Measurements from ENCODE around the gene PDE4A. TPM values are rescaled to one million over a fixed set of nuclear protein-coding genes. Genes with fewer than 3 reads are reported as not detected.

The PDE4A gene
- total and polyA plus RNA-seq, 2 experiments from 2014 or later, result 5.2 to 5.4 TPM

DNA sequence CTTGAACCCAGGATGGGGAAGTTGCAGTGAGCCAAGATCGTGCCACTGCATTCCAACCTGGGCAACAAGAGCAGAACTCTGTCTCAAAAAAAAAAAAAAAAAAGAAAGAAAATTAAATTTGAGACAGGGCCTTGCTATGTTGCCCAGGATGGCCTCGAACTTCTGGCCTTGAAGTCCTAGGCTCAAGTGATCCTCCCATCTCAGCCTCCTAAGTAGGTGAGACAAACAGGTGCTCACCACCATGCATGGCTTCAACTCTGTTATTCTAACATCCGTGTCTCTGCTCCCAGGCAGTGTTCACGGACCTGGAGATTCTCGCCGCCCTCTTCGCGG, 40.3 kb downstream of the PDE4A start:
- H2AFZ ChIP-seq, result no peak overlapping the region
- TF ChIP-seq, protein P1, sequence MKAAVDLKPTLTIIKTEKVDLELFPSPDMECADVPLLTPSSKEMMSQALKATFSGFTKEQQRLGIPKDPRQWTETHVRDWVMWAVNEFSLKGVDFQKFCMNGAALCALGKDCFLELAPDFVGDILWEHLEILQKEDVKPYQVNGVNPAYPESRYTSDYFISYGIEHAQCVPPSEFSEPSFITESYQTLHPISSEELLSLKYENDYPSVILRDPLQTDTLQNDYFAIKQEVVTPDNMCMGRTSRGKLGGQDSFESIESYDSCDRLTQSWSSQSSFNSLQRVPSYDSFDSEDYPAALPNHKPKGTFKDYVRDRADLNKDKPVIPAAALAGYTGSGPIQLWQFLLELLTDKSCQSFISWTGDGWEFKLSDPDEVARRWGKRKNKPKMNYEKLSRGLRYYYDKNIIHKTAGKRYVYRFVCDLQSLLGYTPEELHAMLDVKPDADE (IDR thresholded peaks at IDR 0.05), result no peak
- TF ChIP-seq ZNF114 (CRISPR knock-in tag; IDR thresholded peaks at IDR 0.05) (no peak), CREB1 (CRISPR knock-in tag; IDR thresholded peaks at IDR 0.05; ENCODE audit: low read depth) (no peak), EZH2phosphoT487 (IDR thresholded peaks at IDR 0.05; ENCODE audit: unreplicated experiment) (no peak), JUNB (IDR thresholded peaks at IDR 0.05; ENCODE audit: unreplicated experiment) (no peak), STAT1 (IDR thresholded peaks at IDR 0.05; ENCODE audit: unreplicated experiment) (no peak), NANOG (IDR thresholded peaks at IDR 0.05; ENCODE audit: borderline replicate concordance) (no peak), POLR2AphosphoS5 (IDR thresholded peaks at IDR 0.05; ENCODE audit: low read depth) (no peak), EZH2 (IDR thresholded peaks at IDR 0.05; ENCODE audit: low read depth, unreplicated experiment) (no peak), ZNF331 (CRISPR knock-in tag; IDR thresholded peaks at IDR 0.05; ENCODE audit: low read depth) (no peak)
- TF ChIP-seq, protein P2, sequence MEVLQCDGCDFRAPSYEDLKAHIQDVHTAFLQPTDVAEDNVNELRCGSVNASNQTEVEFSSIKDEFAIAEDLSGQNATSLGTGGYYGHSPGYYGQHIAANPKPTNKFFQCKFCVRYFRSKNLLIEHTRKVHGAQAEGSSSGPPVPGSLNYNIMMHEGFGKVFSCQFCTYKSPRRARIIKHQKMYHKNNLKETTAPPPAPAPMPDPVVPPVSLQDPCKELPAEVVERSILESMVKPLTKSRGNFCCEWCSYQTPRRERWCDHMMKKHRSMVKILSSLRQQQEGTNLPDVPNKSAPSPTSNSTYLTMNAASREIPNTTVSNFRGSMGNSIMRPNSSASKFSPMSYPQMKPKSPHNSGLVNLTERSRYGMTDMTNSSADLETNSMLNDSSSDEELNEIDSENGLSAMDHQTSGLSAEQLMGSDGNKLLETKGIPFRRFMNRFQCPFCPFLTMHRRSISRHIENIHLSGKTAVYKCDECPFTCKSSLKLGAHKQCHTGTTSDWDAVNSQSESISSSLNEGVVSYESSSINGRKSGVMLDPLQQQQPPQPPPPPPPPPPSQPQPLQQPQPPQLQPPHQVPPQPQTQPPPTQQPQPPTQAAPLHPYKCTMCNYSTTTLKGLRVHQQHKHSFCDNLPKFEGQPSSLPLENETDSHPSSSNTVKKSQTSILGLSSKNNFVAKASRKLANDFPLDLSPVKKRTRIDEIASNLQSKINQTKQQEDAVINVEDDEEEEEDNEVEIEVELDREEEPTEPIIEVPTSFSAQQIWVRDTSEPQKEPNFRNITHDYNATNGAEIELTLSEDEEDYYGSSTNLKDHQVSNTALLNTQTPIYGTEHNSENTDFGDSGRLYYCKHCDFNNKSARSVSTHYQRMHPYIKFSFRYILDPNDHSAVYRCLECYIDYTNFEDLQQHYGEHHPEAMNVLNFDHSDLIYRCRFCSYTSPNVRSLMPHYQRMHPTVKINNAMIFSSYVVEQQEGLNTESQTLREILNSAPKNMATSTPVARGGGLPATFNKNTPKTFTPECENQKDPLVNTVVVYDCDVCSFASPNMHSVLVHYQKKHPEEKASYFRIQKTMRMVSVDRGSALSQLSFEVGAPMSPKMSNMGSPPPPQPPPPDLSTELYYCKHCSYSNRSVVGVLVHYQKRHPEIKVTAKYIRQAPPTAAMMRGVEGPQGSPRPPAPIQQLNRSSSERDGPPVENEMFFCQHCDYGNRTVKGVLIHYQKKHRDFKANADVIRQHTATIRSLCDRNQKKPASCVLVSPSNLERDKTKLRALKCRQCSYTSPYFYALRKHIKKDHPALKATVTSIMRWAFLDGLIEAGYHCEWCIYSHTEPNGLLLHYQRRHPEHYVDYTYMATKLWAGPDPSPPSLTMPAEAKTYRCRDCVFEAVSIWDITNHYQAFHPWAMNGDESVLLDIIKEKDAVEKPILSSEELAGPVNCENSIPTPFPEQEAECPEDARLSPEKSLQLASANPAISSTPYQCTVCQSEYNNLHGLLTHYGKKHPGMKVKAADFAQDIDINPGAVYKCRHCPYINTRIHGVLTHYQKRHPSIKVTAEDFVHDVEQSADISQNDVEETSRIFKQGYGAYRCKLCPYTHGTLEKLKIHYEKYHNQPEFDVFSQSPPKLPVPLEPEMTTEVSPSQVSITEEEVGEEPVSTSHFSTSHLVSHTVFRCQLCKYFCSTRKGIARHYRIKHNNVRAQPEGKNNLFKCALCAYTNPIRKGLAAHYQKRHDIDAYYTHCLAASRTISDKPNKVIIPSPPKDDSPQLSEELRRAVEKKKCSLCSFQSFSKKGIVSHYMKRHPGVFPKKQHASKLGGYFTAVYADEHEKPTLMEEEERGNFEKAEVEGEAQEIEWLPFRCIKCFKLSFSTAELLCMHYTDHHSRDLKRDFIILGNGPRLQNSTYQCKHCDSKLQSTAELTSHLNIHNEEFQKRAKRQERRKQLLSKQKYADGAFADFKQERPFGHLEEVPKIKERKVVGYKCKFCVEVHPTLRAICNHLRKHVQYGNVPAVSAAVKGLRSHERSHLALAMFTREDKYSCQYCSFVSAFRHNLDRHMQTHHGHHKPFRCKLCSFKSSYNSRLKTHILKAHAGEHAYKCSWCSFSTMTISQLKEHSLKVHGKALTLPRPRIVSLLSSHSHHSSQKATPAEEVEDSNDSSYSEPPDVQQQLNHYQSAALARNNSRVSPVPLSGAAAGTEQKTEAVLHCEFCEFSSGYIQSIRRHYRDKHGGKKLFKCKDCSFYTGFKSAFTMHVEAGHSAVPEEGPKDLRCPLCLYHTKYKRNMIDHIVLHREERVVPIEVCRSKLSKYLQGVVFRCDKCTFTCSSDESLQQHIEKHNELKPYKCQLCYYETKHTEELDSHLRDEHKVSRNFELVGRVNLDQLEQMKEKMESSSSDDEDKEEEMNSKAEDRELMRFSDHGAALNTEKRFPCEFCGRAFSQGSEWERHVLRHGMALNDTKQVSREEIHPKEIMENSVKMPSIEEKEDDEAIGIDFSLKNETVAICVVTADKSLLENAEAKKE (CRISPR knock-in tag; IDR thresholded peaks at IDR 0.05), result no peak
- TF ChIP-seq, protein P3, sequence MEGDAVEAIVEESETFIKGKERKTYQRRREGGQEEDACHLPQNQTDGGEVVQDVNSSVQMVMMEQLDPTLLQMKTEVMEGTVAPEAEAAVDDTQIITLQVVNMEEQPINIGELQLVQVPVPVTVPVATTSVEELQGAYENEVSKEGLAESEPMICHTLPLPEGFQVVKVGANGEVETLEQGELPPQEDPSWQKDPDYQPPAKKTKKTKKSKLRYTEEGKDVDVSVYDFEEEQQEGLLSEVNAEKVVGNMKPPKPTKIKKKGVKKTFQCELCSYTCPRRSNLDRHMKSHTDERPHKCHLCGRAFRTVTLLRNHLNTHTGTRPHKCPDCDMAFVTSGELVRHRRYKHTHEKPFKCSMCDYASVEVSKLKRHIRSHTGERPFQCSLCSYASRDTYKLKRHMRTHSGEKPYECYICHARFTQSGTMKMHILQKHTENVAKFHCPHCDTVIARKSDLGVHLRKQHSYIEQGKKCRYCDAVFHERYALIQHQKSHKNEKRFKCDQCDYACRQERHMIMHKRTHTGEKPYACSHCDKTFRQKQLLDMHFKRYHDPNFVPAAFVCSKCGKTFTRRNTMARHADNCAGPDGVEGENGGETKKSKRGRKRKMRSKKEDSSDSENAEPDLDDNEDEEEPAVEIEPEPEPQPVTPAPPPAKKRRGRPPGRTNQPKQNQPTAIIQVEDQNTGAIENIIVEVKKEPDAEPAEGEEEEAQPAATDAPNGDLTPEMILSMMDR (conservative IDR thresholded peaks at IDR 0.05; ENCODE audit: low read depth in 2 of 2), result no peak
- TF ChIP-seq, protein P4, sequence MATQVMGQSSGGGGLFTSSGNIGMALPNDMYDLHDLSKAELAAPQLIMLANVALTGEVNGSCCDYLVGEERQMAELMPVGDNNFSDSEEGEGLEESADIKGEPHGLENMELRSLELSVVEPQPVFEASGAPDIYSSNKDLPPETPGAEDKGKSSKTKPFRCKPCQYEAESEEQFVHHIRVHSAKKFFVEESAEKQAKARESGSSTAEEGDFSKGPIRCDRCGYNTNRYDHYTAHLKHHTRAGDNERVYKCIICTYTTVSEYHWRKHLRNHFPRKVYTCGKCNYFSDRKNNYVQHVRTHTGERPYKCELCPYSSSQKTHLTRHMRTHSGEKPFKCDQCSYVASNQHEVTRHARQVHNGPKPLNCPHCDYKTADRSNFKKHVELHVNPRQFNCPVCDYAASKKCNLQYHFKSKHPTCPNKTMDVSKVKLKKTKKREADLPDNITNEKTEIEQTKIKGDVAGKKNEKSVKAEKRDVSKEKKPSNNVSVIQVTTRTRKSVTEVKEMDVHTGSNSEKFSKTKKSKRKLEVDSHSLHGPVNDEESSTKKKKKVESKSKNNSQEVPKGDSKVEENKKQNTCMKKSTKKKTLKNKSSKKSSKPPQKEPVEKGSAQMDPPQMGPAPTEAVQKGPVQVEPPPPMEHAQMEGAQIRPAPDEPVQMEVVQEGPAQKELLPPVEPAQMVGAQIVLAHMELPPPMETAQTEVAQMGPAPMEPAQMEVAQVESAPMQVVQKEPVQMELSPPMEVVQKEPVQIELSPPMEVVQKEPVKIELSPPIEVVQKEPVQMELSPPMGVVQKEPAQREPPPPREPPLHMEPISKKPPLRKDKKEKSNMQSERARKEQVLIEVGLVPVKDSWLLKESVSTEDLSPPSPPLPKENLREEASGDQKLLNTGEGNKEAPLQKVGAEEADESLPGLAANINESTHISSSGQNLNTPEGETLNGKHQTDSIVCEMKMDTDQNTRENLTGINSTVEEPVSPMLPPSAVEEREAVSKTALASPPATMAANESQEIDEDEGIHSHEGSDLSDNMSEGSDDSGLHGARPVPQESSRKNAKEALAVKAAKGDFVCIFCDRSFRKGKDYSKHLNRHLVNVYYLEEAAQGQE (IDR thresholded peaks at IDR 0.05; ENCODE audit: unreplicated experiment), result no peak
- no peaks in the 10 kb centered on the region for H3K79me2 ChIP-seq (replicated peaks; ENCODE audit: insufficient read depth)
- Mint-ChIP-seq H3K4me3 (peak overlapping the region; percentile 27; the same call in 1 of the 3 replicates), H3K27me3 (ENCODE audit: insufficient read depth, low read depth, poor library complexity) (peaks cover 13% of the 10 kb centered on the region), H3K27ac (no peak overlapping the region), H3K36me3 (ENCODE audit: low read depth) (no peaks in the 10 kb centered on the region; the same call in 2 of the 3 replicates), H3K9me3 (no peaks in the 10 kb centered on the region), H3K4me1 (peaks cover 2% of the 10 kb centered on the region; the same call in 1 of the 3 replicates)
- H3K4me1 ChIP-seq (ENCODE audit: insufficient read depth), result no peaks in the 10 kb centered on the region
- H3K27me3 ChIP-seq (ENCODE audit: insufficient read depth), result 0 out of 2 replicates have a peak, but pooled peaks cover 4% of the 10 kb centered on the region
- H3K36me3 ChIP-seq (ENCODE audit: insufficient read depth), result no peaks in the 10 kb centered on the region
- ATAC-seq (no peak), DNase-seq (ENCODE audit: low spot score) (no peak)
- H3K4me3 ChIP-seq, result no peak overlapping the region
- H4K20me1 ChIP-seq (replicated peaks; ENCODE audit: insufficient read depth), result no peaks in the 10 kb centered on the region
- no peak overlapping the region for H3K27ac ChIP-seq (ENCODE audit: low read depth)
- H3K4me2 ChIP-seq, result no peak overlapping the region
- H3F3A ChIP-seq (replicated peaks; ENCODE audit: low read depth), result no peaks in the 10 kb centered on the region
- no peaks in the 10 kb centered on the region for H3K9me2 ChIP-seq (ENCODE audit: insufficient read depth)

Measured in GM23338 (cell line).